ENCODE measurements around the gene ARHGAP8.
A peak's percentile ranks its signal among the peaks of the same experiment; 100 is the strongest.

The ARHGAP8 gene

GRCh38 chr22:44735518-44736428, 16.6 kb upstream of the ARHGAP8 start:
- Histone ChIP-seq H4K20me1 (ENCODE audit: insufficient read depth, low read length, poor library complexity, severe bottlenecking) (no peaks in the 10 kb centered on the region), H3K4me3 (ENCODE audit: low read length, poor library complexity, severe bottlenecking) (no peak overlapping the region), H3K27me3 (ENCODE audit: insufficient read depth, low read length, poor library complexity, severe bottlenecking) (no peaks in the 10 kb centered on the region), H3K79me2 (ENCODE audit: insufficient read depth, low read length) (no peaks in the 10 kb centered on the region), H2AFZ (ENCODE audit: low read length) (no peak overlapping the region), H3K4me2 (ENCODE audit: low read depth, low read length, poor library complexity, severe bottlenecking) (no peak overlapping the region), H3K9me3 (ENCODE audit: insufficient read depth, low read depth, low read length) (no peaks in the 10 kb centered on the region), H3K9me2 (replicated peaks; ENCODE audit: low read depth, low read length) (no peaks in the 10 kb centered on the region), H3K36me3 (ENCODE audit: insufficient read depth, low read length) (no peaks in the 10 kb centered on the region), H3F3A (ENCODE audit: low read depth) (no peaks in the 10 kb centered on the region), H3K4me1 (ENCODE audit: insufficient read depth, low read length, poor library complexity, severe bottlenecking) (no peaks in the 10 kb centered on the region), H3K9ac (ENCODE audit: low read depth, low read length, poor library complexity, severe bottlenecking) (no peak overlapping the region)
- TF ChIP-seq EZH2phosphoT487 (IDR thresholded peaks at IDR 0.05; ENCODE audit: borderline replicate concordance) = no peak
- TF ChIP-seq, protein P1, sequence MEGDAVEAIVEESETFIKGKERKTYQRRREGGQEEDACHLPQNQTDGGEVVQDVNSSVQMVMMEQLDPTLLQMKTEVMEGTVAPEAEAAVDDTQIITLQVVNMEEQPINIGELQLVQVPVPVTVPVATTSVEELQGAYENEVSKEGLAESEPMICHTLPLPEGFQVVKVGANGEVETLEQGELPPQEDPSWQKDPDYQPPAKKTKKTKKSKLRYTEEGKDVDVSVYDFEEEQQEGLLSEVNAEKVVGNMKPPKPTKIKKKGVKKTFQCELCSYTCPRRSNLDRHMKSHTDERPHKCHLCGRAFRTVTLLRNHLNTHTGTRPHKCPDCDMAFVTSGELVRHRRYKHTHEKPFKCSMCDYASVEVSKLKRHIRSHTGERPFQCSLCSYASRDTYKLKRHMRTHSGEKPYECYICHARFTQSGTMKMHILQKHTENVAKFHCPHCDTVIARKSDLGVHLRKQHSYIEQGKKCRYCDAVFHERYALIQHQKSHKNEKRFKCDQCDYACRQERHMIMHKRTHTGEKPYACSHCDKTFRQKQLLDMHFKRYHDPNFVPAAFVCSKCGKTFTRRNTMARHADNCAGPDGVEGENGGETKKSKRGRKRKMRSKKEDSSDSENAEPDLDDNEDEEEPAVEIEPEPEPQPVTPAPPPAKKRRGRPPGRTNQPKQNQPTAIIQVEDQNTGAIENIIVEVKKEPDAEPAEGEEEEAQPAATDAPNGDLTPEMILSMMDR (conservative IDR thresholded peaks at IDR 0.05; ENCODE audit: low read length) = peak; percentile 93

- Histone ChIP-seq H4K20me1 (ENCODE audit: insufficient read depth, low read length, poor library complexity, severe bottlenecking) (no peaks in the 10 kb centered on the region), H2AFZ (ENCODE audit: low read length) (no peak overlapping the region), H3K27me3 (ENCODE audit: insufficient read depth, low read length, poor library complexity, severe bottlenecking) (no peaks in the 10 kb centered on the region), H3K4me3 (ENCODE audit: low read length, poor library complexity, severe bottlenecking) (no peak overlapping the region), H3K9me2 (replicated peaks; ENCODE audit: low read depth, low read length) (no peaks in the 10 kb centered on the region), H3K4me1 (ENCODE audit: insufficient read depth, low read length, poor library complexity, severe bottlenecking) (no peaks in the 10 kb centered on the region), H3F3A (ENCODE audit: low read depth) (no peaks in the 10 kb centered on the region), H3K79me2 (ENCODE audit: insufficient read depth, low read length) (no peaks in the 10 kb centered on the region), H3K9me3 (ENCODE audit: insufficient read depth, low read depth, low read length) (no peaks in the 10 kb centered on the region), H3K9ac (ENCODE audit: low read depth, low read length, poor library complexity, severe bottlenecking) (no peak overlapping the region), H3K4me2 (ENCODE audit: low read depth, low read length, poor library complexity, severe bottlenecking) (no peak overlapping the region), H3K36me3 (ENCODE audit: insufficient read depth, low read length) (no peaks in the 10 kb centered on the region)
- no peak for TF ChIP-seq EZH2phosphoT487 (IDR thresholded peaks at IDR 0.05; ENCODE audit: borderline replicate concordance)
- TF ChIP-seq, protein P1 (conservative IDR thresholded peaks at IDR 0.05; ENCODE audit: low read length) = no peak
These were observed 15.6 kb upstream of the ARHGAP8 start for GRCh38 chr22:44736581-44737405.

DNA sequence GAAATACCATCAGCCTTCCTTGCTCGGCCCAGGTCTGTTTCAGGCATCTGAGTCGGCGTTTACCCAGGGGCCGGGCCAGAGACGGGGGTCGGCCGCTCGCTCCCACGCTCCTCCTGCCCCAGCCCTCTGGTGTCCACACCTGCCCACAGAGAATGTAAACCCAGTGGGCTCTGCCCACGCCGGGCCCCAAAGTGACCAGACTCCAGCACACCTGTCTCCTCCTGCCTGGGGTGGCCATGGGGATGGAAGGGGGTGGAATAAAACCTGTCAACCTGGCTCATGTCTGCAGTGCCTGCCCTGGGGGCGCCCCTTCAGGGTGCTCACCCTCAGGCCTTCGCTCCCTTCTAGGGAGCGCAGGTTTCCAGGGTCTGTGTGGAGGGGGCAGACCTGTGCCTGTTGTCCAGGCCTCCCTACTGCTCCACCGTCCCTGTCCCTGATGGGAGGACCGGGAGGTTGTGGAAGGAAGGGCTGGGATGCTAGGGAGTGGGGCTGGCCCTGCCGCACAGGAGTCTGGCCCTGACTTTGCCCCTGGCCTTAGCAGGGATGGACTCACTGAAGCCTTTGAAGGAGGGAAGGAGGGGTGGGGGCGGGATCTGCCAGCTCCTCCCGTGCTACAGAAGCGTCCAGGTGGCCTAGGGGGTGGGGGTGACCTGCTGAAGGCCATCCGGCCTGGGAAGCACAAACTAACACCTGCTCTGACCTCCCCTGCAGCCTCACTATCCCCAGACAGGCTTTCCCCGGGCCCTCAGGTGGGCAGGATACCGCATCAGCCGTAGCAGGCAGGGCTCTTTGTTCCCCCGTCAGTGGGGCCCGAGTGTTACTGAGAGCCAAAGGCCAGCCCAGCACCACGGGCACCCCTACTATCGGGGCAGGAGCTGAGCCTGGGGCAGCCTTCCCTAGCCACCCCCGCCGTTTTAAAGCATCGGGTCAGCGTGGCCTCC, 14.7 kb upstream of the ARHGAP8 start:
- Histone ChIP-seq H3K4me1 (ENCODE audit: insufficient read depth, low read length, poor library complexity, severe bottlenecking) (no peaks in the 10 kb centered on the region), H3K9me3 (ENCODE audit: insufficient read depth, low read depth, low read length) (no peaks in the 10 kb centered on the region), H3F3A (ENCODE audit: low read depth) (no peaks in the 10 kb centered on the region), H2AFZ (ENCODE audit: low read length) (no peak overlapping the region), H3K4me2 (ENCODE audit: low read depth, low read length, poor library complexity, severe bottlenecking) (no peak overlapping the region), H3K79me2 (ENCODE audit: insufficient read depth, low read length) (no peaks in the 10 kb centered on the region), H3K9ac (ENCODE audit: low read depth, low read length, poor library complexity, severe bottlenecking) (no peak overlapping the region), H3K9me2 (replicated peaks; ENCODE audit: low read depth, low read length) (no peaks in the 10 kb centered on the region), H3K4me3 (ENCODE audit: low read length, poor library complexity, severe bottlenecking) (no peak overlapping the region), H3K36me3 (ENCODE audit: insufficient read depth, low read length) (no peaks in the 10 kb centered on the region), H3K27me3 (ENCODE audit: insufficient read depth, low read length, poor library complexity, severe bottlenecking) (no peaks in the 10 kb centered on the region), H4K20me1 (ENCODE audit: insufficient read depth, low read length, poor library complexity, severe bottlenecking) (no peaks in the 10 kb centered on the region)
- TF ChIP-seq, protein P1 (conservative IDR thresholded peaks at IDR 0.05; ENCODE audit: low read length) = no peak
- no peak for TF ChIP-seq EZH2phosphoT487 (IDR thresholded peaks at IDR 0.05; ENCODE audit: borderline replicate concordance)

Data from Loucy (cell line).